GM12892 (cell line): Measurements from ENCODE around the gene NELL1.

Experiments used
- POLR2A ChIP-seq: IDR thresholded peaks from 2 replicates; pipeline ENCODE4 v1.6.1; 2011; ENCODE audit warnings: low read depth, low read length, control low read depth
- POLR2AphosphoS5 ChIP-seq: IDR thresholded peaks from 2 replicates; pipeline ENCODE4 v1.6.1; 2011; ENCODE audit warnings: low read depth, low read length, control low read depth

DNA sequence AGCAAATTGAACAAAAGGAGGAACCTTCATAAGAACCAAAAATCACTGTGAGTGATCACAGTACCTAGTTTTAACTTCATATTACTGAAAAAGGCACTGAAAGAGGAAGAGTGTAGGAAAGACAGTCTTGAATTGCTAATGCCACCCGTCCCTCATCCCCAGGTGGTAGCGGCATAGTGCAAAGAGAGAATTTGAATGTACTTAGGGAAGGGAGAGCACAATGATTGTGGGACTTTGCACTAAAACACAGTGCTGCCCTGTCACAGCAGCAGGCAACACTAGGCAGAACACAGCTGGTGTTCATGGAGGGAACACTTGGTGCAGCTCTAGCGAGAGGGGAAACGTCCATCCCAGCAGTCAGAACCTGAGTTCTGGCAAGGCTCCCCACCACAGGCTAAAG is 807.2 kb downstream of the NELL1 start:
- TF ChIP-seq POLR2A (no peak), POLR2AphosphoS5 (no peak)
